Left lung (tissue), 10 donors: ENCODE measurements around the gene SLC24A3. TPM values are rescaled to one million over a fixed set of nuclear protein-coding genes. Genes with fewer than 3 reads are reported as not detected.

Source experiments
- ATAC-seq: fragments of 200-7000 bp; cut with Tn5 transposase; one replicate; pipeline ENCODE4 v1.9.1; 2020; ENCODE audit warnings: moderate library complexity
- DNase-seq, 4 donors: peaks; one replicate each; pipeline ENCODE4 v3.0.0-alpha.2; 2013 to 2020
- H3K27ac ChIP-seq, 2 donors: fragments of 200-600 bp; sonication (generic) in 1 of 2; one replicate each; pipeline versions ENCODE4 v1.5.0 to v1.8.0; 2020 to 2021
- H3K27me3 ChIP-seq, 2 donors: fragments of 200-600 bp; sonication (generic) in 1 of 2; one replicate each; pipeline versions ENCODE4 v1.5.0 to v1.8.0; 2020 to 2021
- H3K36me3 ChIP-seq, 2 donors: fragments of 200-600 bp; sonication (generic) in 1 of 2; one replicate each; pipeline versions ENCODE4 v1.5.0 to v1.8.0; 2020 to 2021
- H3K4me1 ChIP-seq, 2 donors: fragments of 200-600 bp; one replicate each; pipeline ENCODE4 v1.8.0; 2021
- H3K4me3 ChIP-seq, 2 donors: fragments of 200-600 bp; sonication (generic) in 1 of 2; one replicate each; pipeline versions ENCODE4 v1.5.0 to v1.8.0; 2020 to 2021; ENCODE audit warnings: mild to moderate bottlenecking in 1 of 2
- H3K9me3 ChIP-seq, 2 donors: fragments of 200-600 bp; sonication (generic) in 1 of 2; one replicate each; pipeline versions ENCODE4 v1.5.0 to v1.8.0; 2020 to 2021
- CTCF ChIP-seq, 2 donors: fragments of 200-600 bp; sonication (generic) in 1 of 2; IDR thresholded peaks; one replicate each; pipeline versions ENCODE4 v1.5.0 to v1.8.0; 2021; ENCODE audit warnings: antibody characterized with exemption in 2 of 2
- intact Hi-C, 2 donors: fragments of 100-400 bp; cut with DNase I; formaldehyde crosslinking; loops; one replicate each; pipeline versions ENCODE4 v1.11.2 to v1.14.2; 2022
- polyA plus RNA-seq, 6 donors: library from polyadenylated mRNA; unstranded; fragments of 120-200 nt; gene quantifications; one replicate each; pipeline ENCODE4 v1.2.1, GENCODE V29; 2013; ENCODE audit not compliant: insufficient read length in 6 of 6
- total RNA-seq, 2 donors: library from RNA; stranded (reverse); fragmentation: NEBNext Ultra II Directional; extraction: Animal tissue kit (Norgen Biotek cat#: 25700); gene quantifications; one replicate each; pipeline ENCODE4 v1.2.1, GENCODE V29; 2021
- donor health status: DM: no; HTN: yes; CAD: no.
- donor health status: DM: no; HTN: no; CAD: no.

SLC24A3 gene
- total and polyA plus RNA-seq, 8 donors: 4.4 to 8.7 (median 6.6) TPM

- Histone ChIP-seq H3K27ac (no peak overlapping the region), H3K36me3 (no peaks in the 10 kb centered on the region), H3K9me3 (no peaks in the 10 kb centered on the region), H3K4me3 (no peak overlapping the region), H3K4me1 (peaks cover 0 to 7% of the 10 kb centered on the region in 2 donors), H3K27me3 (no peaks in the 10 kb centered on the region)
- ATAC-seq: no peak
- DNase-seq: no peak
- TF ChIP-seq CTCF (IDR thresholded peaks at IDR 0.05): no peak
- intact Hi-C loops: loop anchor here in 1 of 2 donors (10.0 kb wide), 2 partner anchors 81 to 311 kb away; no protein-coding TSS in a partner anchor
Observed at GRCh38 chr20:19693508-19693907, 481.1 kb downstream of the SLC24A3 start.

- H3K27ac ChIP-seq: no peak overlapping the region
- H3K4me3 ChIP-seq: no peak overlapping the region
- H3K27me3 ChIP-seq: no peaks in the 10 kb centered on the region
- no peak for DNase-seq
- TF ChIP-seq CTCF (IDR thresholded peaks at IDR 0.05): no peak
- ATAC-seq: no peak
- H3K36me3 ChIP-seq: no peaks in the 10 kb centered on the region
- intact Hi-C loops: loop anchor here in 1 of 2 donors (10.0 kb wide), 2 partner anchors 80 to 310 kb away; no protein-coding TSS in a partner anchor
- no peaks in the 10 kb centered on the region for H3K9me3 ChIP-seq
- H3K4me1 ChIP-seq: peaks cover 0 to 7% of the 10 kb centered on the region in 2 donors
Observed at GRCh38 chr20:19695081-19695480, 482.6 kb downstream of the SLC24A3 start.

DNA sequence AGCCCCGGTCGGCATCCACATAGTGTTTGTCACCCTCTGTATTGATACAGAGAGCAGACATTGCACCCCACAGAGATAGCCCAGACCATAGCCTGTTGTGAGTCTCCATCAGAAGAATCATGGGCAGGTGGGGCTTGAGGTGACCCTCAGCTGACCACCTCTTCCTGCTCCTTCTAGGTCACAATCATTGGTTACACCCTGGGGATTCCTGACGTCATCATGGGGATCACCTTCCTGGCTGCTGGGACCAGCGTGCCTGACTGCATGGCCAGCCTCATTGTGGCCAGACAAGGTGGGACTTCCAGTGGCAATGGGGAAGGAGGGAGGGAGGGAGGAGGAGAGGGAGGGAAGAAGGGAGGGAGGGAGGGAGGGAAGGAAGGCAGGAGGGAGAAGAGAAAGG, 484.2 kb downstream of the SLC24A3 start:
- TF ChIP-seq CTCF (IDR thresholded peaks at IDR 0.05): no peak
- DNase-seq (no peak), ATAC-seq (no peak)
- intact Hi-C loops: loop anchor here in 1 of 2 donors (10.0 kb wide), 2 partner anchors 78 to 308 kb away; no protein-coding TSS in a partner anchor
- Histone ChIP-seq H3K4me1 (peaks cover 0 to 7% of the 10 kb centered on the region in 2 donors), H3K36me3 (no peaks in the 10 kb centered on the region), H3K27me3 (no peaks in the 10 kb centered on the region), H3K27ac (no peak overlapping the region), H3K9me3 (no peaks in the 10 kb centered on the region), H3K4me3 (no peak overlapping the region)

DNA sequence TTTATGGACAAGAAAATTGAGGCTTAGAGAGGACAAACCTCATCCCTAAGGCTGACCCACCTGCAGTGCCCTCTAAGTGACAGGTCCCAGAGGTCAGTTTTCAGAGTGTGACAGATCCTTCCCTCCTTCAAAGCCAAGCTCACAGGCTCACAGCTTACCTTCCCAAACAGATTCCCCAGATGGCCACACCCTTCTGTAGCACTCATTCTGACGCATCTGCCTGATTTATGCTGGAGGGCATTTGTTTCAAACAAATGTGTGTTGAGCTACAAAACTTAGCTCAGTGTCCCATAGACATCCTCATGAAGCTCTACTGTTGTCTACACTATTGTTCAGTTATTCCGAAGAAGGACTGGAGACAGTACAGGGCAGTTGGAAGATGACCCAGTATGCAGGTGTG, 485.0 kb downstream of the SLC24A3 start:
- no peaks in the 10 kb centered on the region for H3K36me3 ChIP-seq
- intact Hi-C loops: loop anchor here in 1 of 2 donors (10.0 kb wide), 2 partner anchors 77 to 307 kb away; no protein-coding TSS in a partner anchor
- ATAC-seq (no peak), DNase-seq (no peak)
- H3K27me3 ChIP-seq: no peaks in the 10 kb centered on the region
- TF ChIP-seq CTCF (IDR thresholded peaks at IDR 0.05): no peak
- peaks cover 0 to 7% of the 10 kb centered on the region in 2 donors for H3K4me1 ChIP-seq
- H3K9me3 ChIP-seq: peaks cover 0 to 1% of the 10 kb centered on the region in 2 donors
- no peak overlapping the region for H3K4me3 ChIP-seq
- H3K27ac ChIP-seq: no peak overlapping the region

GRCh38 chr20:19699180-19699971, 486.9 kb downstream of the SLC24A3 start:
- no peaks in the 10 kb centered on the region for H3K4me1 ChIP-seq
- no peak for TF ChIP-seq CTCF (IDR thresholded peaks at IDR 0.05)
- DNase-seq (no peak), ATAC-seq (no peak)
- peaks cover 0 to 7% of the 10 kb centered on the region in 2 donors for H3K9me3 ChIP-seq
- no peak overlapping the region for H3K4me3 ChIP-seq
- H3K27me3 ChIP-seq: no peaks in the 10 kb centered on the region
- H3K27ac ChIP-seq: no peak overlapping the region
- intact Hi-C loops: loop anchor here in 1 of 2 donors (10.0 kb wide), 2 partner anchors 75 to 305 kb away; no protein-coding TSS in a partner anchor
- no peaks in the 10 kb centered on the region for H3K36me3 ChIP-seq
